HG02678 (cell line): Measurements from ENCODE around the gene RTL10.

Experiments
- ATAC-seq: cut with Tn5 transposase; IDR thresholded peaks from one replicate; pipeline ENCODE4 v1.9.1; 2021; ENCODE audit warnings: mild to moderate bottlenecking, moderate library complexity; ENCODE audit not compliant: unreplicated experiment

Gene RTL10

DNA sequence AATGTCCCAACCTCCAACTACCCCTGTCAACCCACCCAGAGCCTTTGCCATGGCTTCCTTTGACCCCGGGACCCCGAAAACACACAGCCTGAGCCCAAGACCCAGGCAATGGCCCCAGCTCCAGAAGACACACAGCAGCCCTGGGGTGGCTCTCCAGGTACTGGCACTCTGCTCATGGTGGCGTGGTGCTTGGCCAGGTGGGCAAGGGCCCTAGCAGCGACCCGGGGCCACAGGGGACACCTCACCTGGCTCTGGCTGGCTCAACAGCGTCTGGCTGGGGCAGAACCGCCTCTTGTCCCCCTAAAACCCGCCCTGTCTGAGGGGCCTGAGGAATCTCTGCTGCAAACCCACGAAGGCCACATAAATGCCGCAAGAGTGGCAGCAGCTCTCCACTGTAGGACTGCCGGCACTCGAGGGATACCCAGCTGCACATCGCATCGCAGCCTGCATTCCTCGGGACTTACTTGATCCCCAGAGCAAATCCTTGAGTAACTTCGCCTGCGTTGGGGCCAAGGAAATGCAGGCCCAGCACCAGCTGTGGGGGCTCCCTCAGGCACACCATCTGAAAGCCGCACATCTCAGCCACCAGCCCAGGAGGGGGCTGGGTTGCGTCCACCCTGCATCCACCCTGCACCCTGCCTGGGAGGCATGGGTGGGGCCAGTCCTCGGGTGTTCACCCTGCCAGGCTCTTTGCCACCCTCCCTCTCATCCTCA is 23.1 kb upstream of the RTL10 start:
- no peak for ATAC-seq

DNA sequence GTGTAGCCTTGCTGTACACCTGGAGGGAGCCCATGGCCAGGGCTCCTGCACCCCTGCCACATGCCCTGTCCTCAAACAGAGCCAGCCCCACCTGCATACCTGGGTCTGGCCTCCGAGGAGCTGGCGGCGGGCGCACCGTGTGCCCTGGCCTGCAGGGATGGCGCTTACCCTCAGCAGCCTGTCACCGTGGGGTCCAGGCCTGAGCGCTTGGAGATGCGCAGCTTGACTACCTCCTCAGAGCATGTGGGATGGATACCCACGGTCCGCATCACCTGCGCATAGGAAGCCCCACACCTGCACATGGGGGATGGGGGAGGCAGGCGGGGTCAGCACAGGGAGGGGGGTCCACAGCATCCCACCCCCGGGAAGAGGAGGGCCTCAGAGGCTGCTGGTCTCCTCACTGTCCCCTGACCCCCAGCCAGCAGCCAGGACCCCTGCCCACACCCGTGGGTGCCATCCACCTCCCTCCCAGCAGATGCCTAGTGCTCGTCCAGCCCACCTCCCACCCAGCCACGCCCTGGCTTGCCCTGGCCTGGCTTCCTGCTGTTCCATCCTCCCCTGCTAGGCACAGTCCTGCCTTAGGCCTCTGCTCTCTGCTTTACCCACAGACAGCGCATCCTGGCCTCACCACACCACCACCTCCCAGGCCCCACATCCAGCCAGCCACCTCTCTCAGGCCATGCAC is 22.4 kb upstream of the RTL10 start:
- ATAC-seq: no peak

DNA sequence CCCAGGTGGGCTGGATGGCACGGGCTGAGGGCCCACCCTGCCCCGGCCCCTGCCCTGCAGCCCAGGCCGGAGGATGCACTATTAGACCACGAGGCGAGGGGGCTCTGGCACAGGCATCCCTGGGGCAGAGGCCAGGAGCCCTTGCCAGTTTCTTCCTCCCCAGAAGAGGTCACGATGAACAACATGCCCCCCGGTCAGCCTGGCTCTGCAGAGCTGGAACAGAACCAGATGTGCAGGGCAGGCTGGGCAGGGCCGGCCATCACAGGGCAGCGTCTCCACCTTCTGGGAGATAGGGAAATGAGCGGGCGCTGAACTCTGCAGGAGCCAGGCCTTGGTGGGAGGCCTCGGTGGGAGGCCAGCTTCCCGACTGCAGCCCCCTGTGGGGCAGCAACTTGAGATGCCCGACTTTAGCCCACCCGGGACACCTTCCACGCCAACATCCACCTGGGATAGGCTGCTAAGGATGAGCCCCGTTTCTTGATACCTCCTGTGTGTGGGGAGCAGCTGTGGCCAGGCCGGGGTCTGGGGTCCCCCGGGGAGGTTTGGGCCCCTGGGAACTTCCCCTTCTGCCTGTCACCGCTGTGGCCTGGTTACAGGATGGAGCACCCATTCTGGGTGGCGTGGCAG is 21.8 kb upstream of the RTL10 start:
- ATAC-seq: no peak

DNA sequence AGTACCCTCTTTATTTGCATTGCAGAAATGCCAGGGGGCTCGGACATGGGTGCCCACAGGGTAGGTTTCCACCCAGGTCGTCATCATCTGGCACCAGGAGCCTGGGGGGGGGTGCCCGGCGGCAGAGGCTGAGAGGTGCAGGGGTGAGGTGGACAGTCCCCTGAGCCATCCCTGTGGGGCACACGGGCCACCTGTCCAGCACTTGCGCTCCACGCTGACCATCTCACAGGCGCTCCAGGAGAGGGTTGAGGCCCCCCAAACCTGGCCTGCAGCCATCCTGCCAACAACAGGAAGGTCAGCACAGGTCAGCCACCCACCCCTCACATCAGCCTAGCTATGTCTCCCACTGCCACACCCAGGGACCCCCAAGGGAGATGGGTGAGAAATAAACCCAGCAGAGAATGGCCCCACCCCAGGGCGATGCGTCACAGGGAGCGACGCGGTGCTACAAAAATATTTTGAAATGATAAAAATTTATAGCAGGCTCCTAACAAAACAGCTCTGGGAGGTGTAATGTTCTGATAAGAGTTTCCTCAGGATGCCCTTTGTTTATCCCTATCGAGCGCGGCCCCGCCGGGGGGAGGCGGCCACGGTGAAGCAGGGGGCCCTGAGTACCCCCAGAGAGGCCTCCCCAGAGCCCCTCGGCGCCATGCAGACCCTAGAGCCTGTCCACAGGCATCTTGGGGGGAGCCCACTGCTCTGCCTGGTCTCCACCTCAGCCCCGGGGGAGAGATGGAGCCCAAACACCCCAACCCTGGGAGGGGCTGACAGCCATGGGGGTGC is 21.0 kb upstream of the RTL10 start:
- ATAC-seq: no peak

DNA sequence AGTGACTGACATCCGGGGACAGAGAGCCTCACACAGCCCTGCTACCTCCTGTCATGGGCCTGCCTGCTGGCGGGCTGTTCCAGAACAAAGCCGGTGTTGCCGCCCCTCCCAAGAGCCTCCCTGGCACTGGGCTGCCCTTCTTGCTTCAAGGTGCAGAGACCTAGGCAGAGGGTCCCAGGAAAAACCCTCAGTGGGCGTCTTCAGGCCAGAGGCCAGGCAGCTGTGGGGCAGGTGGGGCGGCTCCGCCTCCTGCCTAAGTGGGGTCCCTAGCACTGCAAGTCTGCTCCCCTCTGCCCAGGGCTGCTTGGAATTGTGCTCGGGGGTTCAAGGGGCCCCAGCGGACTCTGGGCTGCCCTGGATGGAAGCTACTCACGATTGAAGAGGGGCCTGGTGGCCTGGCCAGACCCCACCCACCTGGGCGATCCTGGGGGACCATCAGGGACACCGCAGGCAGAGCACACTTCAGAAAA is 20.4 kb upstream of the RTL10 start:
- ATAC-seq: no peak

DNA sequence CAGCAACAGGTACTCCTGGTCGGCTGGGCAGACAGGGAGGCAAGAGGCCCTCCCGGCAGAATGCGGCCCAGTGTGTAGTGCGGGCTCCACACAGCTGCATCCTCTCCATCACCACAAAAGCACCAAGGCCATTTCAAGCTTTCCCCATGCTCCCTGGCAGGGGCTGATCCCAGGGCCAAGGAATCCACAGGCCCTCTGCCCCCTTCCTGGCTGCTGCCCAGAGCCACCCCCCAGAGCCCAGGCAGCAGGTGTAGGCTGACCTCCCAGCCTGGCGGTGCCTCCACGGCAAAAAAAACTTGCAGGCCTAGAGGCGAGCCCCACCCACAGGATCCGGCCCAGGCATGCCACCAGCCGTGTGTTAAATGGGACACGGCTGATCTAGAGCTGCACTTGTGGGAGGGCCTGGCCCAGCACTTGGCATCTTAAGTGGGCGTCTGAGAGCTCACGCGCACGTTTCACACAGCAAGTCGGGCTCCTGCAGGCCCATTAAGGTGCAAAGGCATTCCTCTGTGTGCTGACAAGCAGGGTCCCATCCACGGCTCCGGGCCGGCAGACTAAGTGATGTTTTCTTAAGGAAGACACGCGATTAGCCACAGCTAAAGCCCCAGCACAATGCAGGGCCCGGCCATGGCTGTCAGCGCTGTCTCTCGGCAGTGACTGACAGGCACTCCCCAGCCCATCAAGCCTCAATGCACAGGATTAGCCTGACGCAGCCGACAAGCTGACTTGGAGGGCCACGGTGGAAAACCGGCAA is 19.8 kb upstream of the RTL10 start:
- no peak for ATAC-seq

DNA sequence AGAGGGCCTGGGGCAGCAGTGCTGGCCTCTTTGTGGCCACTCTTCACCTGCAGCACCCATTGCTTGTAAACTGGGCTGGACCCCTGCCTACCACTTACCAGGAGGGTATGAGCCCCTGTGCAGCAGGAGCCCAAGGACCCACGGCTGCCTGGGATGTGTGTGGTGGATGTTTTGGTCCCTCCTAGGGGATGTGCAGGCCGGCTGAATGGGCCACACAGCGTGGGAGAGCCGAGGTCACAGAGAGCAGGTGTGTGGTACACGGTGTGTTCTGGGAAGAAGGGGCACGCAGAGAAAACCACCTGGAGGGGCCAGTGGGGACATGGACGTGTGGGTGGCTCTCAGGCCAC is 19.3 kb upstream of the RTL10 start:
- ATAC-seq: no peak

DNA sequence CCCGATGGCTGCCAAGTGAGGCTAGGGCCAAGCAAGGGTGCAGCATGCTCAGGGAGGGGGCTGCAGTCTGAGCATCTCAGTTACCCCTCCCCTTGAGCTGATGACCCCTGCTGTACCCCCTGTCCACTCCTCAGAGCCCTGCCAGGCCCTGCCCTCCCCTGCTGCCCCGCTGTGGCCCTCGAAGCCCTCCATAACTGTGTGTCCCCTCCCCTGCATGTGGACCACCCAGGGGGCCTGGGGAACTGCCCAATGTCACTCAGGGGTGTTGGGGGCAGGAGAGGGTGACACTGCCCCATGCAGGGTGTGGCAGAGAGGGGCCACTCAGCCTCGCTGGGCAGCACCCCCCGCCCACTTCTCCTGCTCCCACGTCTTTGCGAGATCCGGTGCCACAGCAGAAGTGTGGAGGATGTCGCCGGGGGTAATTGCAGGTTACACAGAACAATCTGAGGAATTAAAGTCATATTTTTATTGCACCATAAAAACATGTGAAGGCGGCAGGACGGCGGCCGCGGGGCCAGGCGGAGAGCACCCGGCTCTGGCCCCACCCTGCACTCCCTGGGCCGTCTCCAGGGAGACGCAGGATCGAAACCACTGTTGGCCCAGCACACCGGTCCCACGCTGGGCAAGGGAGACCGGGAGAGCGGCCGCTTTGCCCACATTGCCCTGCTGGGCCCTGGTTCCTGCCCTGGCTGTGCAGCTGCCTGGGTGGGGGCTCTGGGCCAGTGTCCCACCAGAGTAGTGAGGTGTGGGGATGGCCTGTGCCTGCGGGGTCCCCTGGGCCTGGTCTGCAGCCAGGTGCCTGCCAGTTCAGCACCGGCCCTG is 18.7 kb upstream of the RTL10 start:
- ATAC-seq: no peak

DNA sequence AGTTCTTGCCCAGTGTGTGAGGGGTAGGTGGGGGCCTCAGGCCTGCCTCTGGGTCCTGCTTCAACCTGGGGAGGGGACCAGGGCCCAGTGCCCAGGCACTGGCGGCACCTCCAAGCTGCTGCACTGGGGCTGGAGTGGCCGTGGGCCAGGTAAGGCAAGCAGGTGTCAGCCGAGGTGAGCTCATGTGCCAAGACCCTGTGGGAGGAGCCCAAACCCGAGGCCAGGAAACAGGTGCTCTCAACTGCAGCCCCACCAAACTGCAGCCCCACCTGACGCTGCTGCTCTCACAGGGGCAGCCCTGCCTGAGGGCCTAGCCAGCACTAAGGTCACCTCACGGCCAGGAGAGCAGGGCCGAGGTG is 18.1 kb upstream of the RTL10 start:
- no peak for ATAC-seq

DNA sequence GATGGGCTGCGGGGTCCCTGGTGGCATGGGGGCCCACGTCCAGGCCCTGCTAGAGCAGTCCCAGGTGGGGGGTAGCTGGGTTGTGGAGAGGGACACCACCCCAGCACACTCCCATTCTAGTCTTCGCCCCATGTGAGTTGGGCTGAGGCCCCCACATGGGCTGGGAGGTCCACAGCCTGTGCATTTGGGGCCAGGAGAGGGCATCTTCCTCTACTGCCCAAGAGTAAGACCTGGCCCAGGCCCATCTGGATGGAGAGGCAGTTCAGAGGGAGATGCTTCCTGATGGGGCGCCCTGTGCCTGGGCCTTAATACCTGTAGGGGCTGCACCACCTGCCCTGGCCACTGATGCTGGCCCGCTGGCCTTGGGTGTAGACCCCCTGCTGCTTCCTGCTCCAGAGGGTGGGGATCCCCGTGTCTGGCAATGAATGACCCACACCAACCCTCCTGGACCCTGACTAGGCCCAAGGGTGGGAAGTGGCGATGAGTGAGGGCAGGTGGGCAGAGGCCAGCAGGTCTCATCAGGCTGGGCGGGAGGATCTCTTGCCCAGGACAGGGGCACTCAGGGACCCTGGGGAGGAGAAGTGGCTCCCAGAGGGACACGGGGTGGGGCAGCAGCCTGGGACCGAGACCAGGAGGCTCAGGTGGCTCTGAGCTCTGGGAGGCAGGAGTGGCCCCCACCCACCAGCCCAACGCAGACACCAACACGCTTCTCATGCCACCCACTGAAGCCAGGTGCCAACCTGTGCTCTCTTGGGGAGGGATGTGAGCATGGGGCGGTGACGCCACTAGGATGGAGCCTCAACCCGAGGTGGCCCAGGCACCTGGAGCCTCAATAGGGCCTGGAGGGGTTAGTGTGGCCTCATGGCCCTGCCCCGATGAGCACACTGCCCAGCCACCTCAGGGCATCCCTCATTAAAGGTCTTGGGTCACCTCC is 17.4 kb upstream of the RTL10 start:
- no peak for ATAC-seq

DNA sequence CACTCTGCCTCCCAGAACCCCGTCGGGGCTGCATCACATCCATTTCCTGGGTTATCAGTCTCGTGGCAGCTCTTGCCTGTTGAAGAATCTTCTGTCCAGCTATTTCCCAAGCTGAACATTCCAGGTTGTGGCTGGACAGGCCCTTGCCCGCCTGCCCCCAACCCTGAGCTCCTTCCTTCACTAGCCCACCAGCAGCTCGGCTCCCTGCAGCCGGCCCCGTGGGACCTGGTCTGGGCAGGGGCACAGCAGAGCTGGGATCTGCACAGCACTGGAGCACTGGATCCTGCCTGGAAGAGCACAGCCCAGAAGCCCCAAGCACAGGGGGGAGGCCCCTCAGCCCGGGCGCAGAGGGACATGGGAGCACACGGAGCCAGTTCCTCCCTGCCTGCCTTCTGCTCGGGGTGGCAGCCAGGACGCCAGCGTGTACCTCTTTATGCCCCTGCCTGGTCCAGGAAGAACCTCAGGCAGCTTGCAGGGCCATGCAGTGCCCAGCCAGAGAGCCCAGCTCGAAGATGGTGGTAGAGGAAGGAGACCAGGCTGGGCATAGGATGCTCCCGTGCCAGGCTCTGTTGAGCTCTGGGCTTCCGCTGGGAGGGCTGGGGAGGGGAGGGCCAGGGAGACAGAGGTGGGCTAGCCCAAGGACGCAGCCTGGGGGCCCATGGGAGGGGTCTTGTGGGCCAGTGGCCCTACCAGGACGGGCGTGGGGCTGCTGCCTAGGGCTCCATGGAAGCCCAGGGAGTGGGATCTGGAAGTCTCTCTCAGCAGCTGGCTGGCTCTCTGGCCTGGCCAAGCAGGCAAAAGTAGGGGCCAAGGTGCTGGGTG is 16.6 kb upstream of the RTL10 start:
- no peak for ATAC-seq

DNA sequence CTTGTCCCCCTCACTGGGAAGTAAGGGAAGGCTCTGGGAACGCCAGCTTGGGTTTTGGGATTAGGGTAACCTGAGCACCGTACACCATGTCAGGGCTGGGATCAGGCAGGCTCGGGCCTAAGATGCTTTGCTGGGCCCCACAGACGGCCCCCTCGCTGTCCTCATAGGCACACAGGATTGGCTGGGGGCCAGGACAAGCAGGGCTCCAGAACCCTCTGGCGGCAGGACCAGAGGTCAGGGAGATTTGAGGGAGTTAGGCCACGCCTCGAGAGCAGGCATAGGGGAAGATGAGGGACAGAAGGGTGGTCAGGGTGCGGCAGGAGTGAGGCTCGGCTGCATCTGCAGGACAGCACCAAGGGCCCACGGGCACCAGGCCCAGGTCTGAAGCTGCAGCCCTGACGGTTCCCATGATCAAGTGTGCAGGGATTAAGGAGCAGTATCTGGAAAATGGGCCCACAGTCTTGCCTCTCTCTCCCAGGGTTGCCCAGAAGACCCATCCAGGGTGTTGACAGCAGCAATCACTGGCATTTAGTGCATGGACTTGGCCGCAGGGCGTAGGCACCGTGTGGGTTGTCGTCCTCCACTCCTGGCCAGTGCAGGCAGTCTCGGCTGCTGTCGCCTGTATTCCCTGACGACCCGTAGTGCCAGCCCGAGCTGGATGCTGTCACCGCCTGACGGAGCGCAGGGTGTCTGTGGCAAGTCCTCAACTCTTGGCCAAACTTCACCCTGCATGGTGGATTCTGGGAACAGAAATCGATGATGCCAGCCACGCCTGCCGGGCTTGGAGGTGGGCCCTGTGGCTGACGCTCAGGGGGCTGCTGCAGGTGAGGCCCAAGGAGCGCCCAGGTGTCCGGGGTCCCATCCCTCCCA is 15.7 kb upstream of the RTL10 start:
- no peak for ATAC-seq

DNA sequence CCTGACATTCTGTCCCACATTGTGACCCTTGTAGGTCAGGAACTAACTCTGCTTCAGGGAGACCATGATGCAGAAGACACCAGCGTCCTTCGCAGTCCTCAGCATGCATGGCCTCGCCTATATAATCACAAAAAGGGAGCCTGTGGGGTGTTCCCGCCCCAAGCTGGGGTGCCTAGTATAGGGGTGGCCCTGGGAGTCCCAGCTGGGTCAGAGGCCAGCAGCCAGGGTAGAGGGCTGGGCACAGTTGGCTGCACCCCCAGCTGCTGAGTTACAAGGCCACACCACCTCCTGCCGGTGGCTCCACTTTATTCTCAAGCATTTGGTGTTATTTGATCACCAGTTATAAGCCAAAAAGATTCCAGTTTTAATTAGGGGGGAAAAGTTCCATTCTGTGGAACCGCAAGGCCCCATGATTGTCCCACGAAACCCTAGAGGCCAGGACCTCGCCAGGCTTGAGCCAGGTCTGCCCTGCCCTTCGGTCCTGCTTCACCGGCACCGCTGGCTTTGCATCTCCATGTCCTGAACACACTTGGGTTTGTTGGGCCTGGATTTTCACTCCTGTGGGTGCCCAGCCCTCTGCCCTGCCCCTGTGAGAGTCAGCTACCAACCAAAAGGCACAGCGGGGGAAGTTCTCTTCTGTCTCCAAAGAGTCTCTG is 15.0 kb upstream of the RTL10 start:
- ATAC-seq: no peak

DNA sequence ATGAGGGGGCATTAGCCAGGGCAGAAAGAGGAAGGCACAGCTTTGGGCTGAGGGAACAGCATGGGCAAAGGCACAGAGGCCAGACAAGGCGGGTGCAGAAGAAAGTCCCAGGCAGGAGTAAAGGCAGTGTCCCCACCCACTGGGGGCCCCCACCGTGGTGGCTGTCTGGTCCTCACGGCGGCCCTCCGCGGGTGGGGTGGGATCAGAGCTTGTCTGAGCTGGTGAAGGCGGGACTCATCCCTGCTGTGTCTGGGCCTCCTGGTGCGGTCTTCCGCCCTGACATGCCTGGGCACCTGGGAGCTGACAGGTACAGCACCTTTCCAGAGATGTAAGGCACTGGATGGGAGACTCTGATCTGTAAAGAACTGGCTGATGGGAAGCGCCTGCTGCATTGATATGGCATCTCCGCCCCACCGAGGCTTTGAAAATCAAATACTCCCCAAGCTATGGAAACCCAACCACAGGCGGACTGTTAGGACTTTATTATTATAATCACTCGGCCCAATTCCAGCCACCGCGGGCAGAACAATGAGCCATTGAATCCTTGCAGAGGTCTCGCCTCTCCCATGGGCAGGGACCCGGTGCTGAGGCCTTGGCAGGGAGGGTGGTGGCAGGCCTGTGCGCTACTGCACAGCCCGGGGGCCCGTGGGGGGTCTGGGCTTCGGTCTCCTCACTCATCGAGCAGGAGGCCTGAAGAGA is 14.2 kb upstream of the RTL10 start:
- ATAC-seq: no peak

DNA sequence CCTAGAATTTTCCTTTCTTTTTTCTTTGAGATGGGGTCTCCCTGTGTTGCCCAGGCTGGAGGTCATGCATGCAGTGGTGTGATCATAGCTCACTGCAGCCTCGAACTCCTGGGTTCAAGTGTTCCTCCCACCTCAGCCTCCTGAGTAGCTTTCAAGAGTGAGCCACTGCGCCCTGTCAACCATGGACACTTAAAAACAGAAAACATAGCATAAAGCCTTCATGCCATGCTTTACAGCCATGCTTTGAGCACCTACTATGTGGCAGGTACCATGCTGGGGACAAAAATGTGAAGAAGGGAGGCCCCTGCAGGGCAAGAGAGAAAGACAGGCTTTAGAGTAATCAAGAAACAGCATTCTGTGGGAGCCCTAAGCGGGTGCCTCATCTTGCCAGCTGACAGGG is 13.7 kb upstream of the RTL10 start:
- no peak for ATAC-seq

DNA sequence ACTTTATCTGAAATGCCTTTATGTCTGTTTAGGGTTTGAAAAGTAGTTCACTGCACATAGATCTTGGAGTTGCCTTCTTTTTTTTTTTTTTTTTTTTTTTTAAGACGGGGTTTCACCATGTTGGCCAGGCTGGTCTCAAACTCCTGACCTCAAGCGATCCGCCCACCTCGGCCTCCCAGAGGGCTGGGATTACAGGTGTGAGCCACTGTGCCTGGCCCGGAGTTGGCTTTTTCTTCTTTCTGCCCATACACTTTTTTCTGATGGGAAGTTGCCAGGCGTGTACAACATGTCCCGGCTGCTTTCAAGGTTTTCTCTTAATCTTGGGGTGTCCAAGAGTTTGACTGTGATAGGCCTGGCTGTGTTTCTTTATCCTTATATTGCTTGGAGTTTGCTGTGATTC is 12.9 kb upstream of the RTL10 start:
- no peak for ATAC-seq
